T-helper 1 cell (primary cell): ENCODE results near the gene ECI1.

Source experiments
- DNase-seq, 5 donors: peaks; one replicate each; pipeline ENCODE4 v3.0.0-alpha.2; 2012 to 2020

Gene ECI1

GRCh38 chr16:2194166-2194834 lies 57.1 kb downstream of the ECI1 start:
- no peak for DNase-seq

GRCh38 chr16:2191446-2191706 lies 60.0 kb downstream of the ECI1 start:
- no peak for DNase-seq

GRCh38 chr16:2190659-2191445 lies 60.5 kb downstream of the ECI1 start:
- DNase-seq = no peak

GRCh38 chr16:2190002-2190658 lies 61.3 kb downstream of the ECI1 start:
- DNase-seq = no peak
